HUES64 (cell line): ENCODE data around the gene MAS1L.

ENCODE experiments used
- H3K27ac ChIP-seq: 2 replicates; pipeline ENCODE4 v1.7.0; 2013; ENCODE audit warnings: low read depth, low read length, inconsistent platforms
- H3K27me3 ChIP-seq: 2 replicates; pipeline ENCODE4 v1.6.1; 2013; ENCODE audit warnings: mild to moderate bottlenecking, low read length; ENCODE audit not compliant: insufficient read depth
- H3K36me3 ChIP-seq: 2 replicates; pipeline ENCODE4 v1.6.1; 2013; ENCODE audit warnings: mild to moderate bottlenecking, low read length; ENCODE audit not compliant: insufficient read depth
- H3K4me1 ChIP-seq: 2 replicates; pipeline ENCODE4 v1.6.1; 2013; ENCODE audit warnings: mild to moderate bottlenecking, low read length, moderate library complexity; ENCODE audit not compliant: insufficient read depth
- H3K4me3 ChIP-seq: 2 replicates; pipeline ENCODE4 v1.5.1; 2013; ENCODE audit warnings: mild to moderate bottlenecking, low read length, moderate library complexity
- H3K9ac ChIP-seq: 2 replicates; pipeline ENCODE4 v1.6.1; 2013; ENCODE audit warnings: mild to moderate bottlenecking, low read depth, low read length
- H3K9me3 ChIP-seq: 2 replicates; pipeline ENCODE4 v1.6.1; 2013; ENCODE audit warnings: low read depth, low read length; ENCODE audit not compliant: insufficient read depth
- WGBS: fragments of 150-250, 120-280 bp; methylation state at CpG from one replicate; pipeline ENCODE4 v1.1.7; 2013; ENCODE audit warnings: missing lambda C conversion rate; 5-methylcytosine and 5-hydroxymethylcytosine counted together

Gene MAS1L

GRCh38 chr6:29524444-29525310 is 36.9 kb upstream of the MAS1L start:
- Histone ChIP-seq H3K27me3 (no peaks in the 10 kb centered on the region), H3K27ac (peak overlapping the region; percentile 28; the same call in 1 of the 2 replicates), H3K9ac (no peak overlapping the region), H3K4me1 (peaks cover 17% of the 10 kb centered on the region), H3K36me3 (no peaks in the 10 kb centered on the region), H3K9me3 (peaks cover 30% of the 10 kb centered on the region), H3K4me3 (no peak overlapping the region)
- WGBS = 75% methylated on average over 7 of the region's 7 CpGs

- Histone ChIP-seq H3K9me3 (peaks cover 30% of the 10 kb centered on the region), H3K4me3 (no peak overlapping the region), H3K36me3 (no peaks in the 10 kb centered on the region), H3K27me3 (no peaks in the 10 kb centered on the region), H3K4me1 (peaks cover 17% of the 10 kb centered on the region), H3K9ac (no peak overlapping the region), H3K27ac (no peak overlapping the region)
- WGBS = 94% methylated on average over 1 of the region's 2 CpGs
Measured at GRCh38 chr6:29524044-29524443, 36.3 kb upstream of the MAS1L start.

- H3K9me3 ChIP-seq = peaks cover 30% of the 10 kb centered on the region
- peaks cover 17% of the 10 kb centered on the region for H3K4me1 ChIP-seq
- WGBS = 92% methylated on average over 2 of the region's 2 CpGs
- H3K27ac ChIP-seq = no peak overlapping the region
- no peak overlapping the region for H3K4me3 ChIP-seq
- no peaks in the 10 kb centered on the region for H3K27me3 ChIP-seq
- no peak overlapping the region for H3K9ac ChIP-seq
- H3K36me3 ChIP-seq = no peaks in the 10 kb centered on the region
Measured at GRCh38 chr6:29522227-29522626, 34.5 kb upstream of the MAS1L start.

- no peak overlapping the region for H3K27ac ChIP-seq
- 64% methylated on average over 8 of the region's 8 CpGs for WGBS
- no peak overlapping the region for H3K9ac ChIP-seq
- no peaks in the 10 kb centered on the region for H3K27me3 ChIP-seq
- peaks cover 33% of the 10 kb centered on the region for H3K9me3 ChIP-seq
- no peak overlapping the region for H3K4me3 ChIP-seq
- H3K4me1 ChIP-seq = peaks cover 17% of the 10 kb centered on the region
- H3K36me3 ChIP-seq = no peaks in the 10 kb centered on the region
Measured at GRCh38 chr6:29521006-29521680, 33.4 kb upstream of the MAS1L start.

- Histone ChIP-seq H3K27me3 (no peaks in the 10 kb centered on the region), H3K9me3 (peaks cover 33% of the 10 kb centered on the region), H3K27ac (no peak overlapping the region), H3K9ac (no peak overlapping the region), H3K4me3 (no peak overlapping the region), H3K36me3 (no peaks in the 10 kb centered on the region), H3K4me1 (peaks cover 11% of the 10 kb centered on the region)
- 92% methylated on average over 4 of the region's 4 CpGs for WGBS
Measured at GRCh38 chr6:29520232-29520631, 32.5 kb upstream of the MAS1L start.

- WGBS = 94% methylated on average over 6 of the region's 6 CpGs
- Histone ChIP-seq H3K4me1 (peaks cover 3% of the 10 kb centered on the region), H3K36me3 (no peaks in the 10 kb centered on the region), H3K9me3 (peaks cover 31% of the 10 kb centered on the region), H3K27ac (no peak overlapping the region), H3K9ac (no peak overlapping the region), H3K4me3 (no peak overlapping the region), H3K27me3 (no peaks in the 10 kb centered on the region)
Measured at GRCh38 chr6:29519291-29520010, 31.7 kb upstream of the MAS1L start.

- Histone ChIP-seq H3K27ac (no peak overlapping the region), H3K27me3 (no peaks in the 10 kb centered on the region), H3K4me1 (no peaks in the 10 kb centered on the region), H3K9ac (no peak overlapping the region), H3K4me3 (no peak overlapping the region), H3K36me3 (no peaks in the 10 kb centered on the region), H3K9me3 (peaks cover 16% of the 10 kb centered on the region; the same call in 1 of the 2 replicates)
- WGBS = 89% methylated on average over 7 of the region's 7 CpGs
Measured at GRCh38 chr6:29517728-29518440, 30.1 kb upstream of the MAS1L start.

GRCh38 chr6:29517245-29517644 is 29.5 kb upstream of the MAS1L start:
- Histone ChIP-seq H3K36me3 (no peaks in the 10 kb centered on the region), H3K4me1 (no peaks in the 10 kb centered on the region), H3K4me3 (no peak overlapping the region), H3K27ac (no peak overlapping the region), H3K9me3 (peaks cover 9% of the 10 kb centered on the region; the same call in 1 of the 2 replicates), H3K27me3 (no peaks in the 10 kb centered on the region), H3K9ac (no peak overlapping the region)
- 89% methylated on average over 1 of the region's 1 CpG for WGBS

GRCh38 chr6:29516108-29516507 is 28.4 kb upstream of the MAS1L start:
- Histone ChIP-seq H3K36me3 (no peaks in the 10 kb centered on the region), H3K9ac (no peak overlapping the region), H3K4me1 (no peaks in the 10 kb centered on the region), H3K27ac (no peak overlapping the region), H3K9me3 (0 out of 2 replicates have a peak, but pooled peaks cover 3% of the 10 kb centered on the region), H3K27me3 (no peaks in the 10 kb centered on the region), H3K4me3 (no peak overlapping the region)
- 93% methylated on average over 6 of the region's 6 CpGs for WGBS

- WGBS = 86% methylated on average over 2 of the region's 2 CpGs
- Histone ChIP-seq H3K27ac (no peak overlapping the region), H3K9me3 (no peaks in the 10 kb centered on the region), H3K9ac (no peak overlapping the region), H3K4me1 (peaks cover 5% of the 10 kb centered on the region), H3K27me3 (no peaks in the 10 kb centered on the region), H3K4me3 (no peak overlapping the region), H3K36me3 (no peaks in the 10 kb centered on the region)
Measured at GRCh38 chr6:29510746-29511300, 23.1 kb upstream of the MAS1L start.
